A673 (cell line): ENCODE measurements around the gene PGBD5. TPM values are rescaled to one million over a fixed set of nuclear protein-coding genes. Genes with fewer than 3 reads are reported as not detected.
"Not testable (repeated sequence)": the region's sequence is repeated elsewhere in the genome, so short reads cannot be mapped to it uniquely, and the experiment has no call there.

ENCODE experiments used
- BruUV-seq: library from RNA; stranded (reverse); fragments of 400-500 nt; replicated peaks from 2 replicates; lab custom pipeline; 2021; lab: Mats Ljungman, UMichigan
- CTCF ChIA-PET: fragments of 300-600 bp; sonication (Branson Sonifier 250); formaldehyde crosslinking; loops from one replicate; lab custom pipeline; 2022; ENCODE audit warnings: antibody characterized with exemption; lab: Charles Lee
- POLR2A ChIA-PET: fragments of 300-600 bp; sonication (Branson Sonifier 250); formaldehyde crosslinking; loops from one replicate; lab custom pipeline; 2022; ENCODE audit warnings: antibody characterized with exemption; ENCODE audit not compliant: low non-redundant PET; lab: Charles Lee
- DNase-seq: peaks from one replicate; pipeline ENCODE4 v3.0.0-alpha.2; 2015; ENCODE audit warnings: low spot score
- H3K27ac ChIP-seq: fragments of 200-600 bp; sonication (generic); 2 replicates; pipeline ENCODE4 v1.5.1; 2016; ENCODE audit warnings: mixed run types, low read depth, mild to moderate bottlenecking, mixed read lengths, antibody characterized with exemption, low read length; ENCODE audit not compliant: poor library complexity, severe bottlenecking
- H3K27me3 ChIP-seq: fragments of 200-600 bp; sonication (generic); replicated peaks from 2 replicates; pipeline ENCODE4 v1.6.1; 2017; ENCODE audit warnings: mixed run types, low read depth, mild to moderate bottlenecking, mixed read lengths, antibody characterized with exemption, low read length; ENCODE audit not compliant: insufficient read depth, poor library complexity
- H3K36me3 ChIP-seq: fragments of 200-600 bp; sonication (generic); 2 replicates; pipeline ENCODE4 v1.6.1; 2016; ENCODE audit warnings: mixed run types, mild to moderate bottlenecking, mixed read lengths, antibody characterized with exemption, low read length; ENCODE audit not compliant: insufficient read depth, poor library complexity, severe bottlenecking
- H3K4me1 ChIP-seq: fragments of 200-600 bp; sonication (generic); 2 replicates; pipeline ENCODE4 v1.6.1; 2017; ENCODE audit warnings: mixed run types, mild to moderate bottlenecking, mixed read lengths, antibody characterized with exemption, low read length; ENCODE audit not compliant: insufficient read depth, poor library complexity, severe bottlenecking
- H3K4me3 ChIP-seq: fragments of 200-600 bp; sonication (generic); 2 replicates; pipeline ENCODE4 v1.5.1; 2016; ENCODE audit warnings: low read depth, mixed run types, mild to moderate bottlenecking, mixed read lengths, low read length; ENCODE audit not compliant: poor library complexity, severe bottlenecking
- H3K9me3 ChIP-seq: fragments of 200-600 bp; sonication (generic); 2 replicates; pipeline ENCODE4 v1.6.1; 2016; ENCODE audit warnings: mixed run types, low read depth, mild to moderate bottlenecking, mixed read lengths, antibody characterized with exemption, low read length; ENCODE audit not compliant: poor library complexity, severe bottlenecking
- CTCF ChIP-seq: fragments of 300-800, 200-600 bp; sonication (generic); conservative IDR thresholded peaks from 2 replicates; pipeline ENCODE4 v1.5.1; 2017; ENCODE audit warnings: low read depth, mild to moderate bottlenecking, antibody characterized with exemption, low read length, moderate library complexity, mixed read lengths
- EZH2 ChIP-seq: fragments of 200-600 bp; sonication (generic); IDR thresholded peaks from 2 replicates; pipeline ENCODE4 v1.6.1; 2017; ENCODE audit warnings: borderline replicate concordance, low read depth, mild to moderate bottlenecking, mixed read lengths, antibody characterized with exemption, low read length; ENCODE audit not compliant: poor library complexity, severe bottlenecking
- intact Hi-C: fragments of 100-400 bp; cut with micrococcal nuclease; formaldehyde crosslinking; loops from one replicate; pipeline ENCODE4 v1.10.0; 2022; ENCODE audit not compliant: unreplicated experiment
- total RNA-seq: library from RNA; stranded (reverse); gene quantifications from 2 replicates; pipeline ENCODE4 v1.2.3, GENCODE V29; 2021

PGBD5 gene
- total RNA-seq, 1 experiment from 2014 or later: 0.52 TPM

- BruUV-seq: no TSS peak
- TF ChIP-seq CTCF (no peak), EZH2 (no peak)
- CTCF ChIA-PET: interaction anchor here (0.9 kb wide), 1 partner anchor 221 kb away, joined by 3 read pairs; the partner anchor contains the start of gene COG2
Observed at GRCh38 chr1:230421481-230421880, 4.7 kb downstream of the PGBD5 start.

GRCh38 chr1:230420372-230420771, 5.8 kb downstream of the PGBD5 start:
- BruUV-seq, POLR2A ChIA-PET, H3K4me1 ChIP-seq: not testable (repeated sequence)

More at GRCh38 chr1:230421481-230421880, 4.7 kb downstream of the PGBD5 start:
- intact Hi-C loops: no loop called here
- H3K4me1 ChIP-seq: peaks cover 5% of the 10 kb centered on the region
- DNase-seq: no peak
- H3K36me3 ChIP-seq: no peaks in the 10 kb centered on the region
- peaks cover 60% of the 10 kb centered on the region for H3K27me3 ChIP-seq
- POLR2A ChIA-PET: no interaction called here
- H3K4me3 ChIP-seq: no peak overlapping the region
- H3K27ac ChIP-seq: no peak overlapping the region
- H3K9me3 ChIP-seq: no peaks in the 10 kb centered on the region

GRCh38 chr1:230416430-230416829, 9.7 kb downstream of the PGBD5 start:
- intact Hi-C loops: no loop called here
- Histone ChIP-seq H3K27me3 (peaks cover 42% of the 10 kb centered on the region), H3K4me3 (no peak overlapping the region), H3K27ac (no peak overlapping the region), H3K9me3 (no peaks in the 10 kb centered on the region), H3K36me3 (no peaks in the 10 kb centered on the region), H3K4me1 (no peaks in the 10 kb centered on the region)
- CTCF ChIA-PET: no interaction called here
- POLR2A ChIA-PET: no interaction called here
- BruUV-seq: no TSS peak
- no peak for DNase-seq
- TF ChIP-seq EZH2 (no peak), CTCF (no peak)

More at GRCh38 chr1:230420372-230420771, 5.8 kb downstream of the PGBD5 start:
- DNase-seq, H3K36me3 ChIP-seq, H3K9me3 ChIP-seq, intact Hi-C loops, H3K4me3 ChIP-seq, H3K27ac ChIP-seq: not testable (repeated sequence)
- H3K27me3 ChIP-seq: peaks cover 68% of the 10 kb centered on the region
- CTCF ChIA-PET: interaction anchor here (0.9 kb wide), 1 partner anchor 222 kb away, joined by 3 read pairs; the partner anchor contains the start of gene COG2

GRCh38 chr1:230415405-230416132, 10.6 kb downstream of the PGBD5 start:
- no peak overlapping the region for H3K27ac ChIP-seq
- TF ChIP-seq EZH2 (no peak), CTCF (no peak)
- no peaks in the 10 kb centered on the region for H3K4me1 ChIP-seq
- H3K4me3 ChIP-seq: no peak overlapping the region
- H3K9me3 ChIP-seq: no peaks in the 10 kb centered on the region
- no peak for DNase-seq
- no peaks in the 10 kb centered on the region for H3K36me3 ChIP-seq
- no TSS peak for BruUV-seq
- CTCF ChIA-PET: no interaction called here
- H3K27me3 ChIP-seq: peaks cover 40% of the 10 kb centered on the region
- POLR2A ChIA-PET: no interaction called here
- intact Hi-C loops: no loop called here
